IMR-90 (cell line): Measurements from ENCODE around the gene RNF223. TPM values are rescaled to one million over a fixed set of nuclear protein-coding genes. Genes with fewer than 3 reads are reported as not detected.

Source experiments
- CHD1 ChIP-seq: IDR thresholded peaks from 2 replicates; pipeline ENCODE4 v1.6.1; 2012; ENCODE audit warnings: low read depth, low read length, improper control_type of control experiment
- CTCF ChIP-seq: conservative IDR thresholded peaks from 2 replicates; pipeline ENCODE4 v1.5.1; 2012; ENCODE audit warnings: mild to moderate bottlenecking, low read depth, low read length, improper control_type of control experiment
- RCOR1 ChIP-seq: IDR thresholded peaks from 2 replicates; pipeline ENCODE4 v1.6.1; 2012; ENCODE audit warnings: mild to moderate bottlenecking, low read length, improper control_type of control experiment; ENCODE audit not compliant: insufficient replicate concordance
- polyA plus RNA-seq, 3 experiments: library from polyadenylated mRNA; depleted of rRNA; stranded (reverse); fragments of >200 nt; gene quantifications; 2 replicates each; pipeline ENCODE4 v1.2.3, GENCODE V29; 2012; ENCODE audit warnings: low replicate concordance in 1 of 3
- total RNA-seq: library from RNA; depleted of rRNA; stranded (reverse); fragments of >200 nt; gene quantifications from 2 replicates; pipeline ENCODE4 v1.2.3, GENCODE V29; 2012

The RNF223 gene
- total and polyA plus RNA-seq, 2 of the 4 experiments (the other 2 are of a cell fraction) = not detected

GRCh38 chr1:1089731-1090423, 15.8 kb upstream of the RNF223 start (continued):
- TF ChIP-seq CTCF (no peak), CHD1 (no peak), RCOR1 (no peak)
